Loucy (cell line): ENCODE data around the gene PANK4.

Source experiments
- H2AFZ ChIP-seq: fragments of 200-600 bp; sonication (generic); 2 replicates; pipeline ENCODE4 v1.6.0; 2016; ENCODE audit warnings: antibody characterized with exemption, mild to moderate bottlenecking, low read length, moderate library complexity
- H3F3A ChIP-seq: fragments of 200-600 bp; 2 replicates; pipeline ENCODE4 v1.6.0; 2016; ENCODE audit warnings: antibody characterized with exemption, low read depth, mild to moderate bottlenecking
- H3K27me3 ChIP-seq: fragments of 200-600 bp; sonication (generic); 2 replicates; pipeline ENCODE4 v1.6.1; 2014; ENCODE audit warnings: low read length, mild to moderate bottlenecking; ENCODE audit not compliant: insufficient read depth, poor library complexity, severe bottlenecking
- H3K36me3 ChIP-seq: fragments of 200-600 bp; sonication (generic); 2 replicates; pipeline ENCODE4 v1.6.1; 2016; ENCODE audit warnings: low read length; ENCODE audit not compliant: insufficient read depth
- H3K4me1 ChIP-seq: fragments of 200-600 bp; sonication (generic); 2 replicates; pipeline ENCODE4 v1.5.1; 2014; ENCODE audit warnings: low read length, mild to moderate bottlenecking; ENCODE audit not compliant: insufficient read depth, poor library complexity, severe bottlenecking
- H3K4me2 ChIP-seq: fragments of 200-600 bp; sonication (generic); 2 replicates; pipeline ENCODE4 v1.6.0; 2014; ENCODE audit warnings: antibody characterized with exemption, low read length, low read depth, mild to moderate bottlenecking; ENCODE audit not compliant: poor library complexity, severe bottlenecking
- H3K4me3 ChIP-seq: fragments of 200-600 bp; sonication (generic); 2 replicates; pipeline ENCODE4 v1.5.1; 2014; ENCODE audit warnings: low read length, mild to moderate bottlenecking, mixed read lengths; ENCODE audit not compliant: poor library complexity, severe bottlenecking
- H3K79me2 ChIP-seq: fragments of 200-600 bp; sonication (generic); 2 replicates; pipeline ENCODE4 v1.6.1; 2014; ENCODE audit warnings: low read length; ENCODE audit not compliant: insufficient read depth
- H3K9ac ChIP-seq: fragments of 200-600 bp; sonication (generic); 2 replicates; pipeline ENCODE4 v1.6.0; 2014; ENCODE audit warnings: mild to moderate bottlenecking, low read depth, low read length, moderate library complexity; ENCODE audit not compliant: poor library complexity, severe bottlenecking
- H3K9me2 ChIP-seq: fragments of 200-600 bp; sonication (generic); replicated peaks from 2 replicates; pipeline ENCODE4 v1.6.1; 2016; ENCODE audit warnings: low read depth, low read length, mixed read lengths
- H3K9me3 ChIP-seq: fragments of 200-600 bp; sonication (generic); 2 replicates; pipeline ENCODE4 v1.6.1; 2014; ENCODE audit warnings: mild to moderate bottlenecking, antibody characterized with exemption, low read length, low read depth; ENCODE audit not compliant: insufficient read depth
- H4K20me1 ChIP-seq: fragments of 200-600 bp; sonication (generic); 2 replicates; pipeline ENCODE4 v1.6.0; 2014; ENCODE audit warnings: antibody characterized with exemption, low read length, mild to moderate bottlenecking; ENCODE audit not compliant: insufficient read depth, poor library complexity, severe bottlenecking
- EZH2phosphoT487 ChIP-seq: fragments of 200-600 bp; IDR thresholded peaks from 2 replicates; pipeline ENCODE4 v1.6.1; 2018; ENCODE audit warnings: antibody characterized with exemption, mild to moderate bottlenecking, moderate library complexity, borderline replicate concordance
- TF ChIP-seq, protein P1 (sequence below): fragments of 200-600 bp; sonication (generic); conservative IDR thresholded peaks from 2 replicates; pipeline ENCODE4 v1.5.1; 2014; ENCODE audit warnings: mild to moderate bottlenecking, antibody characterized with exemption, low read length

The PANK4 gene

DNA sequence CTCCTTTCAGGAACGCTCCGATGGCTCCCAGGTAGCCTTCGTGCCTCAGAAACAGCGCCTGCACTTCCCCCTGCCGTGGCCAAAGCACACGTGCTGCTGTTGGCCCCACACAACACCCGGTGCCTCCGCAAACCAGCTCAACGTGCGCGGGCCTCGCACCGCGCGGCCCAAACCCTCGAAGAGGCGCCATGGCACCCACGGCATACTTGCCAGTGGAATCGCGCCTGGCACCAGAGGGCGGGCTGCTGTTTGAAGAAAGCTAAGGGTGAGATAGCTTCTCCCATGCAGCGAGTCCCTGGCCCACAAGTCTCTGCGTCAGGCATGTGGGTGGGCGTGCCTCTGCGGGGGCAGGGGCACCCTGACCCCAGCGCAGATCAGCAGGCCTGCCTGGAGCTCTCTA is 7.9 kb downstream of the PANK4 start:
- Histone ChIP-seq H3K4me2 (no peak overlapping the region), H3K79me2 (peaks cover 21% of the 10 kb centered on the region), H3K4me3 (no peak overlapping the region), H3K27me3 (no peaks in the 10 kb centered on the region), H3K4me1 (peaks cover 2% of the 10 kb centered on the region), H3K9ac (no peak overlapping the region), H2AFZ (no peak overlapping the region), H4K20me1 (peaks cover 13% of the 10 kb centered on the region), H3K9me2 (no peaks in the 10 kb centered on the region), H3K9me3 (no peaks in the 10 kb centered on the region), H3K36me3 (peaks cover 72% of the 10 kb centered on the region; the same call in 1 of the 2 replicates), H3F3A (no peaks in the 10 kb centered on the region)
- no peak for TF ChIP-seq EZH2phosphoT487
- TF ChIP-seq, protein P1, sequence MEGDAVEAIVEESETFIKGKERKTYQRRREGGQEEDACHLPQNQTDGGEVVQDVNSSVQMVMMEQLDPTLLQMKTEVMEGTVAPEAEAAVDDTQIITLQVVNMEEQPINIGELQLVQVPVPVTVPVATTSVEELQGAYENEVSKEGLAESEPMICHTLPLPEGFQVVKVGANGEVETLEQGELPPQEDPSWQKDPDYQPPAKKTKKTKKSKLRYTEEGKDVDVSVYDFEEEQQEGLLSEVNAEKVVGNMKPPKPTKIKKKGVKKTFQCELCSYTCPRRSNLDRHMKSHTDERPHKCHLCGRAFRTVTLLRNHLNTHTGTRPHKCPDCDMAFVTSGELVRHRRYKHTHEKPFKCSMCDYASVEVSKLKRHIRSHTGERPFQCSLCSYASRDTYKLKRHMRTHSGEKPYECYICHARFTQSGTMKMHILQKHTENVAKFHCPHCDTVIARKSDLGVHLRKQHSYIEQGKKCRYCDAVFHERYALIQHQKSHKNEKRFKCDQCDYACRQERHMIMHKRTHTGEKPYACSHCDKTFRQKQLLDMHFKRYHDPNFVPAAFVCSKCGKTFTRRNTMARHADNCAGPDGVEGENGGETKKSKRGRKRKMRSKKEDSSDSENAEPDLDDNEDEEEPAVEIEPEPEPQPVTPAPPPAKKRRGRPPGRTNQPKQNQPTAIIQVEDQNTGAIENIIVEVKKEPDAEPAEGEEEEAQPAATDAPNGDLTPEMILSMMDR = no peak

DNA sequence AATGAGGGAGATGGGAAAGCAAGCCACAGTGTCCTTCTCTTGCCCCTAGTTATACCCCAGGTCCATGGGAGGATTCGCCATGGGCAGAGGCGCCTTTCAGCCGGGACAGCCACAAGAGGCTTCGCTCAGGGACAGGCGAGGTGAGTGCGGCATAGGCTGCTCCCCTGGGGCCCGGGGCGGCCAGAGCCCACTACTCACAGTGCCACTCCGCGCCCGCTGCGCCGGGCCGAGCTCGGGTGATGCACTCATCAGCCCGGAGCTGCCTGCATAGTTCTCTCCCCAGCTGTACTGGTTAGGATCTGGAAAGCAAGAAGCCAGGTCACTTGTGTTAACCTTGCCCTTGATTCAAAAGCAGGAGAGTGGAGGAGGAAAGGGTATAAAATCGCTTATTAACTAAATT is 8.4 kb downstream of the PANK4 start:
- no peaks in the 10 kb centered on the region for H3K9me3 ChIP-seq
- no peak overlapping the region for H3K9ac ChIP-seq
- H3F3A ChIP-seq = no peaks in the 10 kb centered on the region
- no peaks in the 10 kb centered on the region for H3K4me1 ChIP-seq
- no peaks in the 10 kb centered on the region for H3K9me2 ChIP-seq
- peaks cover 7% of the 10 kb centered on the region for H4K20me1 ChIP-seq
- H3K4me3 ChIP-seq = no peak overlapping the region
- no peak overlapping the region for H2AFZ ChIP-seq
- peaks cover 16% of the 10 kb centered on the region for H3K79me2 ChIP-seq
- H3K4me2 ChIP-seq = no peak overlapping the region
- H3K27me3 ChIP-seq = no peaks in the 10 kb centered on the region
- TF ChIP-seq, protein P1 = no peak
- TF ChIP-seq EZH2phosphoT487 = no peak
- peaks cover 74% of the 10 kb centered on the region; the same call in 1 of the 2 replicates for H3K36me3 ChIP-seq

DNA sequence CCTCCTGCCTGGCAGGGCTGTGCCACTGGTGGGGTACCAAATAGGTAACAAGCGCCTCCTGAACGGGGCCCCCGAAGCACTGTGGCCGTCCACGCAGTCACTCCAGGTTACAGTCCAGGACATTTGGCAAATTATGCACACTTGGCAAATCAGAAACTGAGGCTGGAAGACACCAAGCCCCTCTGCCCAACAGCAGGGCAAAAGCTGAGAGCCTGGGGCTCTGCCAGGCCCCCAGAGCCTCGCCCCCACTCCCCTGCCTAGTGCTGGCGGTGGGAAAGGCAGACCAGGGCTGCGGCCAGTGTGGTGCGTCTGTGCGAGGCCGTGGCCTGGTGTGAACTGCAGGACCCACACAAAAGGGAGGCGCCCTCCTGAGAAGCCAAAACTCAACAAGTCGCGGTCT is 9.4 kb downstream of the PANK4 start:
- no peak overlapping the region for H3K4me3 ChIP-seq
- no peak overlapping the region for H2AFZ ChIP-seq
- H4K20me1 ChIP-seq = no peaks in the 10 kb centered on the region
- no peak overlapping the region for H3K4me2 ChIP-seq
- no peaks in the 10 kb centered on the region for H3F3A ChIP-seq
- no peaks in the 10 kb centered on the region for H3K9me2 ChIP-seq
- H3K27me3 ChIP-seq = no peaks in the 10 kb centered on the region
- peaks cover 78% of the 10 kb centered on the region; the same call in 1 of the 2 replicates for H3K36me3 ChIP-seq
- H3K9ac ChIP-seq = no peak overlapping the region
- no peak for TF ChIP-seq EZH2phosphoT487
- TF ChIP-seq, protein P1 = no peak
- peaks cover 5% of the 10 kb centered on the region; the same call in 1 of the 2 replicates for H3K79me2 ChIP-seq
- no peaks in the 10 kb centered on the region for H3K9me3 ChIP-seq
- H3K4me1 ChIP-seq = no peaks in the 10 kb centered on the region
